Activated naive CD8-positive, alpha-beta T cell treated with anti-CD3 and anti-CD28 coated beads, Interleukin-2, amount 50 U/mL, for 24 hours (primary cell): Measurements from ENCODE around the gene KCNG1.

Experiments
- ATAC-seq: fragments of 150-1000 bp; cut with Tn5 transposase; one replicate; pipeline ENCODE4 v1.10.0; 2021
- DNase-seq: peaks from one replicate; pipeline ENCODE4 v3.0.0; 2021
- H3K27ac Mint-ChIP-seq: one replicate; pipeline ENCODE4 v1.8.0; 2021; ENCODE audit warnings: mild to moderate bottlenecking, mixed read lengths
- H3K27me3 Mint-ChIP-seq: one replicate; pipeline ENCODE4 v1.8.0; 2021; ENCODE audit warnings: mixed read lengths
- H3K36me3 Mint-ChIP-seq: one replicate; pipeline ENCODE4 v1.8.0; 2021; ENCODE audit warnings: low read depth, mixed read lengths
- H3K4me1 Mint-ChIP-seq: one replicate; pipeline ENCODE4 v1.8.0; 2021; ENCODE audit warnings: mixed read lengths
- H3K4me3 Mint-ChIP-seq: one replicate; pipeline ENCODE4 v1.8.0; 2021; ENCODE audit warnings: mild to moderate bottlenecking, moderate library complexity, mixed read lengths
- H3K9me3 Mint-ChIP-seq: one replicate; pipeline ENCODE4 v1.8.0; 2021; ENCODE audit warnings: mixed read lengths

Gene KCNG1

GRCh38 chr20:51012357-51012756 is 10.6 kb downstream of the KCNG1 start:
- H3K4me3 Mint-ChIP-seq = no peak overlapping the region
- no peaks in the 10 kb centered on the region for H3K4me1 Mint-ChIP-seq
- ATAC-seq (no peak), DNase-seq (no peak)
- peaks cover 1% of the 10 kb centered on the region for H3K36me3 Mint-ChIP-seq
- H3K27ac Mint-ChIP-seq = no peak overlapping the region
- H3K9me3 Mint-ChIP-seq = no peaks in the 10 kb centered on the region
- peaks cover 31% of the 10 kb centered on the region for H3K27me3 Mint-ChIP-seq

GRCh38 chr20:51011479-51011878 is 11.4 kb downstream of the KCNG1 start:
- H3K4me3 Mint-ChIP-seq = no peak overlapping the region
- H3K4me1 Mint-ChIP-seq = no peaks in the 10 kb centered on the region
- peaks cover 31% of the 10 kb centered on the region for H3K27me3 Mint-ChIP-seq
- H3K27ac Mint-ChIP-seq = no peak overlapping the region
- H3K36me3 Mint-ChIP-seq = no peaks in the 10 kb centered on the region
- ATAC-seq (no peak), DNase-seq (no peak)
- no peaks in the 10 kb centered on the region for H3K9me3 Mint-ChIP-seq

GRCh38 chr20:51010932-51011331 is 12.0 kb downstream of the KCNG1 start:
- Mint-ChIP-seq H3K4me3 (no peak overlapping the region), H3K4me1 (no peaks in the 10 kb centered on the region), H3K27me3 (peaks cover 31% of the 10 kb centered on the region), H3K9me3 (no peaks in the 10 kb centered on the region), H3K36me3 (no peaks in the 10 kb centered on the region), H3K27ac (no peak overlapping the region)
- ATAC-seq (no peak), DNase-seq (no peak)

- Mint-ChIP-seq H3K36me3 (no peaks in the 10 kb centered on the region), H3K9me3 (no peaks in the 10 kb centered on the region), H3K4me3 (no peak overlapping the region), H3K4me1 (no peaks in the 10 kb centered on the region), H3K27ac (no peak overlapping the region), H3K27me3 (peaks cover 34% of the 10 kb centered on the region)
- ATAC-seq (no peak), DNase-seq (no peak)
Observed at GRCh38 chr20:51010043-51010365, 12.9 kb downstream of the KCNG1 start.

- no peak for DNase-seq
- Mint-ChIP-seq H3K36me3 (no peaks in the 10 kb centered on the region), H3K27ac (no peak overlapping the region), H3K4me3 (no peak overlapping the region), H3K4me1 (no peaks in the 10 kb centered on the region), H3K27me3 (peaks cover 31% of the 10 kb centered on the region), H3K9me3 (no peaks in the 10 kb centered on the region)
- no peak for ATAC-seq
Observed at GRCh38 chr20:51009303-51010042, 13.4 kb downstream of the KCNG1 start.

- H3K4me1 Mint-ChIP-seq = no peaks in the 10 kb centered on the region
- peaks cover 24% of the 10 kb centered on the region for H3K27me3 Mint-ChIP-seq
- no peak overlapping the region for H3K4me3 Mint-ChIP-seq
- H3K9me3 Mint-ChIP-seq = no peaks in the 10 kb centered on the region
- H3K27ac Mint-ChIP-seq = no peak overlapping the region
- no peaks in the 10 kb centered on the region for H3K36me3 Mint-ChIP-seq
- ATAC-seq (no peak), DNase-seq (no peak)
Observed at GRCh38 chr20:51008718-51009117, 14.2 kb downstream of the KCNG1 start.

- ATAC-seq (no peak), DNase-seq (no peak)
- H3K27ac Mint-ChIP-seq = no peak overlapping the region
- H3K36me3 Mint-ChIP-seq = no peaks in the 10 kb centered on the region
- H3K4me3 Mint-ChIP-seq = no peak overlapping the region
- H3K4me1 Mint-ChIP-seq = peaks cover 5% of the 10 kb centered on the region
- peaks cover 23% of the 10 kb centered on the region for H3K27me3 Mint-ChIP-seq
- H3K9me3 Mint-ChIP-seq = no peaks in the 10 kb centered on the region
Observed at GRCh38 chr20:51005214-51005613, 17.7 kb downstream of the KCNG1 start.

- H3K4me1 Mint-ChIP-seq = peaks cover 5% of the 10 kb centered on the region
- H3K9me3 Mint-ChIP-seq = no peaks in the 10 kb centered on the region
- peaks cover 24% of the 10 kb centered on the region for H3K27me3 Mint-ChIP-seq
- ATAC-seq (no peak), DNase-seq (no peak)
- no peaks in the 10 kb centered on the region for H3K36me3 Mint-ChIP-seq
- no peak overlapping the region for H3K27ac Mint-ChIP-seq
- H3K4me3 Mint-ChIP-seq = no peak overlapping the region
Observed at GRCh38 chr20:51004781-51005180, 18.1 kb downstream of the KCNG1 start.

GRCh38 chr20:51004305-51004727 is 18.6 kb downstream of the KCNG1 start:
- H3K9me3 Mint-ChIP-seq = no peaks in the 10 kb centered on the region
- DNase-seq = no peak

GRCh38 chr20:51003753-51004152 is 19.2 kb downstream of the KCNG1 start:
- H3K4me3 Mint-ChIP-seq = no peak overlapping the region
- H3K9me3 Mint-ChIP-seq = no peaks in the 10 kb centered on the region
- ATAC-seq (no peak), DNase-seq (no peak)
- H3K4me1 Mint-ChIP-seq = peaks cover 5% of the 10 kb centered on the region
- no peak overlapping the region for H3K27ac Mint-ChIP-seq
- H3K36me3 Mint-ChIP-seq = no peaks in the 10 kb centered on the region
- peaks cover 24% of the 10 kb centered on the region for H3K27me3 Mint-ChIP-seq

More at GRCh38 chr20:51004305-51004727, 18.6 kb downstream of the KCNG1 start:
- no peak overlapping the region for H3K27ac Mint-ChIP-seq
- peaks cover 24% of the 10 kb centered on the region for H3K27me3 Mint-ChIP-seq
- ATAC-seq = no peak
- no peaks in the 10 kb centered on the region for H3K36me3 Mint-ChIP-seq
- no peak overlapping the region for H3K4me3 Mint-ChIP-seq
- H3K4me1 Mint-ChIP-seq = peaks cover 5% of the 10 kb centered on the region

- Mint-ChIP-seq H3K27me3 (peaks cover 27% of the 10 kb centered on the region), H3K4me1 (peaks cover 5% of the 10 kb centered on the region), H3K36me3 (no peaks in the 10 kb centered on the region), H3K9me3 (no peaks in the 10 kb centered on the region), H3K27ac (no peak overlapping the region), H3K4me3 (no peak overlapping the region)
- DNase-seq = no peak
- ATAC-seq = no peak
Observed at GRCh38 chr20:51002633-51003032, 20.3 kb downstream of the KCNG1 start.

GRCh38 chr20:51001430-51002265 is 21.3 kb downstream of the KCNG1 start:
- H3K27ac Mint-ChIP-seq = no peak overlapping the region
- H3K4me1 Mint-ChIP-seq = peaks cover 5% of the 10 kb centered on the region
- H3K36me3 Mint-ChIP-seq = no peaks in the 10 kb centered on the region
- H3K27me3 Mint-ChIP-seq = peaks cover 27% of the 10 kb centered on the region
- ATAC-seq (peak; percentile 79), DNase-seq (no peak)
- H3K4me3 Mint-ChIP-seq = no peak overlapping the region
- H3K9me3 Mint-ChIP-seq = no peaks in the 10 kb centered on the region

GRCh38 chr20:50999355-50999754 is 23.6 kb downstream of the KCNG1 start:
- peaks cover 23% of the 10 kb centered on the region for H3K27me3 Mint-ChIP-seq
- H3K4me1 Mint-ChIP-seq = peaks cover 5% of the 10 kb centered on the region

GRCh38 chr20:50996901-50997865 is 25.7 kb downstream of the KCNG1 start:
- no peak for DNase-seq
- H3K27me3 Mint-ChIP-seq = peaks cover 23% of the 10 kb centered on the region
- H3K27ac Mint-ChIP-seq = no peak overlapping the region
- no peaks in the 10 kb centered on the region for H3K36me3 Mint-ChIP-seq
- no peak for ATAC-seq
- H3K9me3 Mint-ChIP-seq = no peaks in the 10 kb centered on the region
- H3K4me3 Mint-ChIP-seq = no peak overlapping the region
- H3K4me1 Mint-ChIP-seq = peaks cover 5% of the 10 kb centered on the region

More at GRCh38 chr20:50999355-50999754, 23.6 kb downstream of the KCNG1 start:
- no peaks in the 10 kb centered on the region for H3K9me3 Mint-ChIP-seq
- ATAC-seq (no peak), DNase-seq (no peak)
- no peaks in the 10 kb centered on the region for H3K36me3 Mint-ChIP-seq
- no peak overlapping the region for H3K27ac Mint-ChIP-seq
- no peak overlapping the region for H3K4me3 Mint-ChIP-seq
